GM23248 (cell line): Measurements from ENCODE around the gene IFIH1. TPM values are rescaled to one million over a fixed set of nuclear protein-coding genes. Genes with fewer than 3 reads are reported as not detected.

Experiments used
- DNase-seq: peaks from one replicate; pipeline ENCODE4 v3.0.0-alpha.2; 2015
- H2AFZ ChIP-seq: fragments of 200-600 bp; sonication (generic); 2 replicates; pipeline ENCODE4 v1.6.1; 2016; ENCODE audit warnings: antibody characterized with exemption
- H3F3A ChIP-seq: fragments of 200-600 bp; sonication (generic); 2 replicates; pipeline ENCODE4 v1.6.1; 2016; ENCODE audit warnings: mild to moderate bottlenecking, antibody characterized with exemption, mixed run types; ENCODE audit not compliant: insufficient read depth
- H3K27ac ChIP-seq: fragments of 200-600 bp; sonication (generic); 2 replicates; pipeline ENCODE4 v1.5.1; 2016; ENCODE audit warnings: mild to moderate bottlenecking
- H3K27me3 ChIP-seq: fragments of 200-600 bp; sonication (generic); replicated peaks from 2 replicates; pipeline ENCODE4 v1.6.1; 2016; ENCODE audit warnings: mild to moderate bottlenecking; ENCODE audit not compliant: insufficient read depth
- H3K36me3 ChIP-seq: fragments of 200-600 bp; sonication (generic); 2 replicates; pipeline ENCODE4 v1.6.1; 2016; ENCODE audit warnings: low read depth, mild to moderate bottlenecking
- H3K4me1 ChIP-seq: fragments of 200-600 bp; sonication (generic); 2 replicates; pipeline ENCODE4 v1.6.1; 2016; ENCODE audit warnings: mild to moderate bottlenecking; ENCODE audit not compliant: insufficient read depth
- H3K4me2 ChIP-seq: fragments of 200-600 bp; sonication (generic); one replicate; pipeline ENCODE4 v1.6.1; 2016; ENCODE audit warnings: mild to moderate bottlenecking; ENCODE audit not compliant: unreplicated experiment
- H3K4me3 ChIP-seq: fragments of 200-600 bp; sonication (generic); 2 replicates; pipeline ENCODE4 v1.5.1; 2016; ENCODE audit warnings: mild to moderate bottlenecking
- H3K79me2 ChIP-seq: fragments of 200-600 bp; sonication (generic); 2 replicates; pipeline ENCODE4 v1.6.1; 2016; ENCODE audit warnings: mild to moderate bottlenecking; ENCODE audit not compliant: insufficient read depth
- H3K9ac ChIP-seq: fragments of 200-600 bp; sonication (generic); 2 replicates; pipeline ENCODE4 v1.6.1; 2016; ENCODE audit warnings: mild to moderate bottlenecking
- H3K9me2 ChIP-seq: fragments of 200-600 bp; sonication (generic); 2 replicates; pipeline ENCODE4 v1.6.1; 2016; ENCODE audit warnings: mixed run types, mild to moderate bottlenecking, moderate library complexity; ENCODE audit not compliant: insufficient read depth
- H3K9me3 ChIP-seq: fragments of 200-600 bp; sonication (generic); one replicate; pipeline ENCODE4 v1.6.1; 2017; ENCODE audit warnings: low read depth
- H4K20me1 ChIP-seq: fragments of 200-600 bp; sonication (generic); 2 replicates; pipeline ENCODE4 v1.6.0; 2016; ENCODE audit not compliant: insufficient read depth
- EZH2 ChIP-seq: fragments of 200-600 bp; sonication (generic); IDR thresholded peaks from 2 replicates; pipeline ENCODE4 v1.6.1; 2018; ENCODE audit warnings: antibody characterized with exemption, mild to moderate bottlenecking; ENCODE audit not compliant: insufficient read depth, poor library complexity, severe bottlenecking
- EZH2phosphoT487 ChIP-seq: fragments of 200-600 bp; sonication (generic); IDR thresholded peaks from 2 replicates; pipeline ENCODE4 v1.6.1; 2018; ENCODE audit warnings: antibody characterized with exemption, moderate library complexity, mild to moderate bottlenecking, low read depth; ENCODE audit not compliant: insufficient read depth
- WGBS, 2 experiments: methylation state at CpG; one replicate each; pipeline ENCODE4 v1.1.6; 2015 to 2017; ENCODE audit warnings: low lambda C conversion rate in 2 of 2, low coverage in 1 of 2; ENCODE audit errors: missing lambda C conversion rate in 2 of 2; 5-methylcytosine and 5-hydroxymethylcytosine counted together
- in situ Hi-C: fragments of 300-500 bp; cut with MboI; formaldehyde crosslinking; loops from 2 replicates; pipeline ENCODE4 v1.15.0; 2020
- polyA plus RNA-seq: library from polyadenylated mRNA; unstranded; fragments of >200 nt; fragmentation: Nextera tagmentation; extraction: Ambion mirVana; gene quantifications from 2 replicates; pipeline ENCODE4 v1.2.1, GENCODE V29; 2016
- total RNA-seq: library from RNA; depleted of rRNA; stranded (reverse); fragments of >200 nt; shearing (Covaris generic); gene quantifications from 2 replicates; pipeline ENCODE4 v1.2.3, GENCODE V29; 2014

The IFIH1 gene
- total and polyA plus RNA-seq, 2 experiments from 2014 or later: 1.3 to 1.6 TPM

DNA sequence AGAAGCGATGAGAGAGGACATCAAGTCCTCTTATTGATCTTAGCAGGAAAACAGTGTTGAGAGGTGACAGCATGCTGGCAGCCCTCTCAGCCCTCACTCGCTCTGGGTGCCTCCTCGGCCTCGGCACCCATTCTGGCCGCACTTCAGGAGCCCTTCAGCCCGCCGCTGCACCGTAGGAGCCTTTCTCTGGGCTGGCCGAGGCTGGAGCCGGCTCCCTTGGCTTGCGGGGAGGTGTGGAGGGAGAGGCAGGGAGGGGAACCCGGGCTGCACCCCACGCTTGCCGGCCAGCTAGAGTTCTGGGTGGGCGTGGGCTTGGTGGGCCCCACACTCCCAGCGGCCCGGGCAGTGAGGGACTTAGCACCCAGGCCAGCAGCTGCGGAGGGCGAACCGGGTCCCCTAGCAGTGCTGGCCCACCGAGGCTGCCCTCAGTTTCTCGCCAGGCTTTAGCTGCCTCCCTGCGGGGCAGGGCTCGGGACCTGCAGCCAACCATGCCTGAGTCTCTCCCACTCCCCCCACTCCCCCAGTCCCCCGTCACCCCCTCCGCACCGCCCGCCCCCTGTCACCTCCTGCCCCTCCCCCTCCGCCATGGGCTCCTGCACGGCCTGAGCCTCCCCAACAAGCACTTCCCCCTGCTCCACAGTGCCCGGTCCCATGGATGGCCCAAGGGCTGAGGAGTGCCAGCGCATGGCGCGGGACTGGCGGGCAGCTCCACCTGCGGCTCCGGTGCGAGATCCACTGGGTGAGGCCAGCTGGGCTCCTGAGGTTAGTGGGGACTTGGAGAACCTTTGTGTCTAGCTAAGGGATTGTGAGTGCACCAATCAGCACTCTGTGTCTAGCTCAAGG is 83.6 kb downstream of the IFIH1 start:
- Histone ChIP-seq H3K36me3 (peaks cover 63% of the 10 kb centered on the region), H3K9ac (no peak overlapping the region), H2AFZ (no peak overlapping the region), H4K20me1 (no peaks in the 10 kb centered on the region), H3F3A (peaks cover 36% of the 10 kb centered on the region), H3K27me3 (no peaks in the 10 kb centered on the region), H3K79me2 (peaks cover 94% of the 10 kb centered on the region), H3K9me2 (no peaks in the 10 kb centered on the region), H3K4me1 (peaks cover 46% of the 10 kb centered on the region), H3K27ac (no peak overlapping the region), H3K4me3 (no peak overlapping the region), H3K4me2 (no peak overlapping the region), H3K9me3 (no peaks in the 10 kb centered on the region)
- in situ Hi-C loops: no loop called here
- DNase-seq: no peak
- 97% methylated on average over 18 to 33 of the region's 38 CpGs for WGBS, 2 experiments
- no peak for TF ChIP-seq EZH2

DNA sequence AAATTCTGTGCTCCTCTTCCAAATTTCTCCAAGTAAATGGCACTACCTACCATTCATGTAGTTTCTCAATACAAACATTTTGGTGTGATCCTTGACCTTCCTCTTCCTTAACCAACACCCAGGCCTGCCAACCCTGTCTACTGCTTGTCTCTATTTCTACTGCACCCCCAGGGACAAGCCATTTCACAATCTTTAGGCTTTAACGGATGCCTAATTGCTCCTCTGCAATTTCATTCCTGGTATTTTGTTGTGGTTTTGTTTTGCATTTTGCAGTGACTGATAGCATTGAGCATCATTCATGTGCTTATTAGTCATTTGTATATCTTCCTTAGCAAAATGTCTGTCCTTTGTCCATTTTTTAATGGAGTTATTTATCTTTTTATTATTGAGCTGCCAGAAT is 85.3 kb downstream of the IFIH1 start:
- no peak for TF ChIP-seq EZH2
- TF ChIP-seq EZH2phosphoT487: 0 out of 2 replicates have a peak, but pooled peaks have one; percentile 67
- Histone ChIP-seq H3K79me2 (peaks cover 94% of the 10 kb centered on the region), H3F3A (peaks cover 36% of the 10 kb centered on the region), H3K4me2 (peak overlapping the region; percentile 47), H3K9me2 (no peaks in the 10 kb centered on the region), H4K20me1 (no peaks in the 10 kb centered on the region), H3K9ac (no peak overlapping the region), H3K27me3 (no peaks in the 10 kb centered on the region), H3K4me1 (peaks cover 41% of the 10 kb centered on the region), H3K9me3 (no peaks in the 10 kb centered on the region), H3K27ac (peak overlapping the region; percentile 72), H3K4me3 (peak overlapping the region; percentile 1; the same call in 1 of the 2 replicates), H2AFZ (no peak overlapping the region), H3K36me3 (peaks cover 52% of the 10 kb centered on the region)
- DNase-seq: peak; percentile 83
- in situ Hi-C loops: no loop called here
- WGBS, 2 experiments: 3 to 4% methylated on average over 1 of the region's 1 CpG

DNA sequence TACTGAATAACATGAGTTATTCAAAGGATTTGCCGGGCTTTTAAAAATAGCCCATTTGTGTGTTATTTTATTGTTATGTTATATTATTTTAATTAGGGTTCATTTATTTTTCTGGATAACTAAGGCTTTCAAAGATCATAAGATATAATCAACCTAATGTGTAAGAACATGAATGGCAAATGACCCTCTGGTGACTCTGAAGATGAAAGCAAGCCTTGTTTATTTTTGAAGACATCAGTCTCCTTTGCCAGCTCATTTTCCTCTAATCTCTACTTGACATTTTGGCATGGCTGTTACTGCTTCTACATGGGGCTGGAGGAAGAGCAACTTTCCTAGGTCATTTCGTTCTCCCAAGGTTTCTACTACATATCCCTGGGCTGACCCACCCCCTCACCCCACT is 85.8 kb downstream of the IFIH1 start:
- TF ChIP-seq EZH2phosphoT487 (no peak), EZH2 (no peak)
- WGBS, 2 experiments: 37 to 43% methylated on average over 2 of the region's 2 CpGs

DNA sequence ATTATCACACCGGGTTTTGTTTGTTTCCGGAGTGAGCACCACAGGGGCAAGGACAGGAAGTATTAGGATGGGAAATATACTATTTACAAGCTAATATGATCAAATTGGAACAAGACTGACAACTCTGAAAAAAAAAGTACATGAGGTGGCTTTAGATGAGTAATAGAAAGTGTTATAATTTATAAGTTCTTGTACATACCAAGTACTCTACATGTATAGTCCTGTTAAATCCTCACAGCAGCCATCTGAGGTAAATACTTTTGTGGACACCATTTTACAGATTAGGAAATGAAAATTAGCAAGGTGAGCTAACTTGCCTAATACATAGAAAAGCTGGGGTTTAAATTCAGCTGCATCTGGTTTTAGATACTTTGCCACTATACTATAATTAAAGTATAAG is 86.5 kb downstream of the IFIH1 start:
- no peaks in the 10 kb centered on the region for H4K20me1 ChIP-seq
- H3F3A ChIP-seq: peaks cover 31% of the 10 kb centered on the region
- WGBS, 2 experiments: 79 to 83% methylated on average over 2 of the region's 2 CpGs
- H3K4me2 ChIP-seq: no peak overlapping the region
- no peak for DNase-seq
- peak overlapping the region; percentile 72; the same call in 1 of the 2 replicates for H3K27ac ChIP-seq
- no peaks in the 10 kb centered on the region for H3K9me3 ChIP-seq
- H3K27me3 ChIP-seq: no peaks in the 10 kb centered on the region
- H2AFZ ChIP-seq: no peak overlapping the region
- no peak overlapping the region for H3K9ac ChIP-seq
- TF ChIP-seq EZH2 (no peak), EZH2phosphoT487 (no peak)
- peaks cover 45% of the 10 kb centered on the region for H3K36me3 ChIP-seq
- peaks cover 94% of the 10 kb centered on the region for H3K79me2 ChIP-seq
- H3K4me3 ChIP-seq: no peak overlapping the region
- no peaks in the 10 kb centered on the region for H3K9me2 ChIP-seq
- H3K4me1 ChIP-seq: peaks cover 43% of the 10 kb centered on the region
- in situ Hi-C loops: no loop called here

More for the DNA sequence above, 85.8 kb downstream of the IFIH1 start:
- H4K20me1 ChIP-seq: no peaks in the 10 kb centered on the region
- no peaks in the 10 kb centered on the region for H3K27me3 ChIP-seq
- no peaks in the 10 kb centered on the region for H3K9me3 ChIP-seq
- peak overlapping the region; percentile 72 for H3K27ac ChIP-seq
- peaks cover 36% of the 10 kb centered on the region for H3F3A ChIP-seq
- peaks cover 94% of the 10 kb centered on the region for H3K79me2 ChIP-seq
- in situ Hi-C loops: no loop called here
- H3K9ac ChIP-seq: no peak overlapping the region
- peaks cover 41% of the 10 kb centered on the region for H3K4me1 ChIP-seq
- peaks cover 51% of the 10 kb centered on the region for H3K36me3 ChIP-seq
- no peaks in the 10 kb centered on the region for H3K9me2 ChIP-seq
- peak; percentile 27 for DNase-seq
- H3K4me2 ChIP-seq: peak overlapping the region; percentile 47
- H2AFZ ChIP-seq: no peak overlapping the region
- H3K4me3 ChIP-seq: no peak overlapping the region
